Measurements from ENCODE around the gene JAK3.
A peak's percentile ranks its signal among the peaks of the same experiment; 100 is the strongest.

The JAK3 gene

GRCh38 chr19:17865364-17866311 lies 17.9 kb upstream of the JAK3 start:
- no peak for DNase-seq

- no peak for DNase-seq
These were observed 15.9 kb upstream of the JAK3 start for GRCh38 chr19:17863520-17864182.

- DNase-seq = peak; percentile 36
These were observed 15.1 kb upstream of the JAK3 start for GRCh38 chr19:17862711-17863519.

- DNase-seq = no peak
These were observed 14.0 kb upstream of the JAK3 start for GRCh38 chr19:17861542-17862402.

GRCh38 chr19:17860993-17861360 lies 13.2 kb upstream of the JAK3 start:
- DNase-seq = no peak

- no peak for DNase-seq
These were observed 12.7 kb upstream of the JAK3 start for GRCh38 chr19:17860331-17860992.

- DNase-seq = peak; percentile 100
These were observed 11.9 kb upstream of the JAK3 start, which contains the start of gene RPL18A for GRCh38 chr19:17859533-17860330. RPL18A (plus strand) TSS chr19:17859910; CDS start chr19:17859957, 47 bp downstream.

GRCh38 chr19:17855280-17856152 lies 7.7 kb upstream of the JAK3 start:
- peak; percentile 82 for DNase-seq

- DNase-seq = no peak
These were observed 6.3 kb upstream of the JAK3 start for GRCh38 chr19:17854061-17854460.

- DNase-seq = no peak
These were observed 962 bp upstream of the JAK3 start for GRCh38 chr19:17848595-17849292.

- DNase-seq = peak; percentile 47
These were observed 1.6 kb downstream of the JAK3 start for GRCh38 chr19:17846146-17846545.

GRCh38 chr19:17843908-17844490 lies 3.8 kb downstream of the JAK3 start:
- DNase-seq = no peak

- no peak for DNase-seq
These were observed 4.4 kb downstream of the JAK3 start for GRCh38 chr19:17843292-17843827.

- DNase-seq = no peak
These were observed 5.0 kb downstream of the JAK3 start for GRCh38 chr19:17842663-17843291.

GRCh38 chr19:17841810-17842662 lies 5.7 kb downstream of the JAK3 start:
- peak; percentile 34 for DNase-seq

GRCh38 chr19:17841371-17841809 lies 6.4 kb downstream of the JAK3 start:
- no peak for DNase-seq

- no peak for DNase-seq
These were observed 7.8 kb downstream of the JAK3 start for GRCh38 chr19:17840019-17840418.

Data from CD4-positive, alpha-beta T cell treated with Interferon gamma for 1 hour (primary cell).